HG02763 (cell line): ENCODE measurements around the gene RNPEP.
"Not testable (repeated sequence)": the region's sequence is repeated elsewhere in the genome, so short reads cannot be mapped to it uniquely, and the experiment has no call there.

Source experiments
- ATAC-seq: cut with Tn5 transposase; IDR thresholded peaks from one replicate; pipeline ENCODE4 v1.9.1; 2021; ENCODE audit warnings: mild to moderate bottlenecking, moderate library complexity; ENCODE audit not compliant: unreplicated experiment

Gene RNPEP

GRCh38 chr1:202034149-202034682, 51.8 kb downstream of the RNPEP start:
- ATAC-seq = no peak

- ATAC-seq = peak; percentile 68
Observed at GRCh38 chr1:202034683-202035462, 52.4 kb downstream of the RNPEP start.

GRCh38 chr1:202036595-202037387, 54.3 kb downstream of the RNPEP start:
- no peak for ATAC-seq

GRCh38 chr1:202037706-202038296, 55.4 kb downstream of the RNPEP start:
- ATAC-seq = no peak

- ATAC-seq = no peak
Observed at GRCh38 chr1:202038688-202039346, 56.4 kb downstream of the RNPEP start.

GRCh38 chr1:202045705-202046104, 63.3 kb downstream of the RNPEP start:
- no peak for ATAC-seq

- no peak for ATAC-seq
Observed at GRCh38 chr1:202046227-202046626, 63.8 kb downstream of the RNPEP start.

GRCh38 chr1:202046748-202047708, 64.6 kb downstream of the RNPEP start:
- ATAC-seq = no peak

GRCh38 chr1:202047977-202048376, 65.5 kb downstream of the RNPEP start:
- no peak for ATAC-seq

GRCh38 chr1:202049129-202049528, 66.7 kb downstream of the RNPEP start:
- ATAC-seq = no peak

- no peak for ATAC-seq
Observed at GRCh38 chr1:202054094-202054493, 71.6 kb downstream of the RNPEP start.

- ATAC-seq = not testable (repeated sequence)
Observed at GRCh38 chr1:202054673-202055072, 72.2 kb downstream of the RNPEP start.
